ENCODE data around the gene TRMT2A.
A peak's percentile ranks its signal among the peaks of the same experiment; 100 is the strongest.

The TRMT2A gene

DNA sequence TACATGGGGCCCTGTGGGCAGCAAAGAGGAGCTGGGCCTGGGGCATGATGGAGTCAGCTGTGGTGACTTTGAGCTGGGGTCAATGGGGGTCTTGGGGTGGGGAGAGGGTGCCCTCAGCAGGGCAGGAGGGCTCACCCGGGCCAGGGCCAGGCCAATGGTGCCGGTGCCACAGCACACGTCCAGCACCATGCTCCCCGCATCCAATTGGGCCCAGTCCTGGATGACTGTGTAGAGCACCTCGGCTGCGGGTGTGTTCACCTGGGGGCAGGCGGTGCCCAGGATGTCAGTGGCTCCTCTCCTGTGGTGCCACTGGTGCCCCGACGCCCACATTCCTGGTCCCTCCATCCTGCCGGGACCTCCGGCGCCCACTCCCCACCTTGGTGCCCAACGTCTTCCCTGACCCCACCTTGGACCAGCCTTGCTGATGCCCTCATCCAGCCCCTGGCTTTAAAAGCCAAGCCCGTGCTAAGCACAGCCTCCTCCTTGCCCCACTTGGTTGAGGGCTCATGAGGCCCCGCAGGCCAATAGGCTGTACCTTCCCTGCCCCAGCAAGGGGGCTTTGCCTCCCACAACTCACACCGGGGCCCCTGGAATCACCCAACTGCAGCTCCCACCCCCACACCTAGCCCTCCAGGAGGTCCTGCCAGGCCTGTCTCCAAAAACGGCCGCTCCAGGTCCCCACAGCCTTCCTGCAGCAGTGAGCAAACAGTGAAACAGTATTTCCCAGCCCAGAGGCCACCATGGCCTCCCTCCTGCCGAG lies 3.3 kb downstream of the TRMT2A start:
- no peak for TF ChIP-seq TAF1 (IDR thresholded peaks at IDR 0.05; ENCODE audit: borderline replicate concordance, low read depth, low read length)
- TF ChIP-seq POLR2AphosphoS5 (IDR thresholded peaks at IDR 0.05; ENCODE audit: low read depth, low read length): no peak
- no peak; the same call in 1 of the 2 replicates for TF ChIP-seq POLR2A (IDR thresholded peaks at IDR 0.05; ENCODE audit: low read depth, low read length)
- DNase-seq (ENCODE audit: insufficient read length) (no peak), FAIRE-seq (no peak)

DNA sequence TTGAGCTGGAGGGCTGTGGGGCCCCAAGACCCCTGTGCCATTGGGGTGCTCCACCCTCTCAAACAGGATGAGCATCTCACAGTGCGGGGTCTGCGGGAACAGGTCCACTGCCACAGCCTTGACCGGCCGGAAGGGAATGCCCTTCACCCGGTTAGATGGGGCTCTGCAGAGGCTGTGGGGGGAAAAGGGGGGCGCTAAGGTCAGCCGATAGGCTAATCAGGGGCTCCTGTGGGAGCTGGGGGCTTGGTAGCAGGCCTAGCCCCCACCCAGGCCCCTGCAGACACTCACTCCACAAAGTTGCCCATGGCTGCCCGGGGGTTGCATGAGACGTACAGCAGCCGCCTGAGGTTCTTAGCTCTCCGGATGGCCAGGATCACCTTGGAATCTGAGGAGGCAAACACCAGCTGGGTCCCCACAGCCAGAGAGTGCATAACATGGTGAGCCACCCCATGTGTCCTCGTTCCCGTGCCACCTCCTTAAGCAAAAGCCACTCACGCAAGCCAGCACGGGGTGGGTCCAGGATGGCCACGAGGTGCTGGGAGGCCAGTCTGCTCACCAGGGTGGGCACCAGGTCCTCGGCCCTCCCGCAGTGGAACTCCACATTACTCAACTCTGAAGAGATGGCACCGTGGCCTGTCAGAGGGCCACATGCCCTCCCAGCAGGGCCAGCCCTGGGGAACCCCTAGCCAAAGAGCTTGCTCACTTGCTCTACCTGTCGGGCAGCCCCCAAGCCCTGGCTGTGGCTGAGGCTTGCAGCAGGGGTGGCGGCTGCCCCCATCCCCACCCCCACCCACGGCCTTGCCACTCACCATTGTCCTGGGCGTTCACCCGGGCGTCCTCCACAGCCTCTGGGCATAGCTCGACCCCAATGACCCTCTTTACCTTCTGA lies 4.2 kb downstream of the TRMT2A start:
- TF ChIP-seq POLR2AphosphoS5 (IDR thresholded peaks at IDR 0.05; ENCODE audit: low read depth, low read length) (no peak), POLR2A (IDR thresholded peaks at IDR 0.05; ENCODE audit: low read depth, low read length) (no peak), TAF1 (IDR thresholded peaks at IDR 0.05; ENCODE audit: borderline replicate concordance, low read depth, low read length) (no peak)
- DNase-seq (ENCODE audit: insufficient read length) (no peak), FAIRE-seq (no peak)

DNA sequence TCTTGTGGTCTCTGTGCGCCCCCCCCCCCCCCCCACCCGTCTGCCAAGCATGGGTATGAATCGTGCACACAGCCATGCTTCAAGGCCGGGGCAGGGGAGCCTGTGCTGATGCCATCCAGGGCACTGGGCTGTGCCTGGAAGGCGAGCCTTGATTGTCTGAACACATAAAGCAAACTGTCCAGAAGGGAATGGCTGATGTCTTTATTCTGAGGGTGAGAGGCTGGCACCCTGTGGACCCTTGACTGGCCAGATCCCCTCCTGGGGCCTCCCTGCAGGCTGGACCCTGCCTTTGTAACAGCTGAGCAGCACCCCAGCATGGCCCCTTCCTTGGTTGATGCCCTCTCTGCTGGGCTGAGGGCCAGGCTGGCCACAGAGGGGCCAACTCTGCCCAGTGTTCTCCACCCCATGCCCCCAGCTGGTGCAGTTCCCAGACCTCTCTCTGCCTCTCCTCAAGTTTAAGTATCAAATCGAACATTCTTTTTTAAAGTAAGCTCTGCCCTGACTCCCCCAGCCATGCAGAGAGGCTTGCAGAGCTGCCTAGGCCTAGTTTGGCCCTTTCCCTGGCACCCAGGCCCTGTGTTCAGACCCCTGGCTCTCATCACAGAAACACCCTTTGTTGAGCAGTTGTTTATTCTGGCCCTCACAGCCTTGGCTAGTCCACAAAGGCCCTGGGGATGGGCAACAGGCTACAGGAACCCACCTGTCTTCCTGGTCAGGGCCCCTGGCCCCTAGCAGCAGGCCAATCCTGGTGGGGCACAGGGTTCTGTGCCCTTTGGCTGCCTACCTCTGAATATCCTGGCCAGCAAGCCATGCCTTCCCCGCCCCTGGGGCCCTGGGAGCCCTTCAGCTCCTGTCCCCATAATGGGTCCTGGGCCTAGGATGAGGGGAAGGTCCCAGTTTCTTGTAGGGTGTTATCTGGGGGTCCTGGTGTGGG lies 5.1 kb downstream of the TRMT2A start:
- DNase-seq (ENCODE audit: insufficient read length) (no peak), FAIRE-seq (no peak)
- TF ChIP-seq POLR2A (IDR thresholded peaks at IDR 0.05; ENCODE audit: low read depth, low read length) (peak; percentile 55), TAF1 (IDR thresholded peaks at IDR 0.05; ENCODE audit: borderline replicate concordance, low read depth, low read length) (no peak), POLR2AphosphoS5 (IDR thresholded peaks at IDR 0.05; ENCODE audit: low read depth, low read length) (peak; percentile 23; the same call in 1 of the 2 replicates)

DNA sequence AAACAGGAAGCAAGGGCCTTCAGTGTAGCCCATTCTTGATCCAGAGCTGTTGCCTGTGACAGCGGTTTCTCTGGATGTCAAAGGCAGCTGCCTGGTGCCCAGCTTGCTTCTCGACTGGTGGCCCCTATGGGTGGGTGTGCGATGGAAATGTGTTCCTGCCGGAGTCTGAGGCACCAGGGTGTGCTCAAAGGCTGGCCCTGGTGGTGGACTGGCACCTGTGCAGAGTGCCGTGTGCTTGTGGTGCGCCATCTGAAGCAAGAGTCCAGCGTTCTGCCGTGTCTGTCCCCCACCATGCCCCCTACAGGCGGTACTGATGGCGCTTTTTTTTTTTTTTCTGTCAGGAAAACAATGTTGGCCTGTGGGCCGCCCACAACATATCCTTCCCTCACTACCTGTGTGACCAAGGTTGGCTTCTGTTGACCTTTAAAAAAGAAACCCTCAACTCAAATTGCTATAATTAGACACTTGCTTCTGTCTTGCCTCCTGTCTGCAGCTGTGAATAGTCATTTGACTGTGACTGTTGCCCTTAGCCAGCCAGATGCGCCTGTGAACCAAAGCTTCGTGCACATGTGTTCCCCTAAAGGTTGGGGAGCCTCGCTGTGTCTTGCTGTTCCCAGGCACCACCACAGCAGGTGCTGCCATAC lies 5.9 kb downstream of the TRMT2A start:
- TF ChIP-seq POLR2A (IDR thresholded peaks at IDR 0.05; ENCODE audit: low read depth, low read length) (peak; percentile 49; the same call in 1 of the 2 replicates), POLR2AphosphoS5 (IDR thresholded peaks at IDR 0.05; ENCODE audit: low read depth, low read length) (peak; percentile 88), TAF1 (IDR thresholded peaks at IDR 0.05; ENCODE audit: borderline replicate concordance, low read depth, low read length) (no peak)
- DNase-seq (ENCODE audit: insufficient read length): peak; percentile 58
- FAIRE-seq: no peak

DNA sequence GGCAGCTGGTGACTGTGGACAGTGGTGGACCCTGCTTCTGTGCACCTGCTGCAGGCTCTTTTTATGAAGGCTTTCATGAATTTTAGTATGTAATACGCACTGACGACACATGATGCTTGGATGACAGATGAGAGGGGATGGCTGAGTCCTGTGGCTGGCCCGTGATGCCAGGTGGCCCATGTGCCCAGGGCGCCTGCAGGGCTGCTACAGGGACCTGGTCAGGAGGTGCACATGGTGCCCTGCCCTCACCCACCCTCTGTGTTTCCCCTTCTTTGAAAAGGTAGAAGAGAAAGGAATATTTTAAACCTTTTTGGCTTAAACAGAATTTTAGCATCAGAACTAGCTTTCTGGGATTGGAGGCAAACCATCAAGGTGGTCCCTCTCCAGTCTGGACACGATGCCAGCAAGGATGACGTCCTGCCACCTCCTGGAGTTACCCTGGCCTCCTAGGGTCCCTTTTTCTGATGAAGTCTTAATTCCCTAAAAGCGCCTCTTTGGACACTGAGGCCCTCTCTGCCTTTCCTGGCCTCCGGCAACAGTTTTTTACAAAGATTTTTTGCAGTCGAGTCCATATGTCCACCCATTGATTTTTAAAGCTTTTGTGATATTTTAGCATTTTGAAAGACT lies 6.6 kb downstream of the TRMT2A start:
- FAIRE-seq (no peak), DNase-seq (ENCODE audit: insufficient read length) (no peak)
- TF ChIP-seq POLR2A (IDR thresholded peaks at IDR 0.05; ENCODE audit: low read depth, low read length): no peak; the same call in 1 of the 2 replicates
- no peak for TF ChIP-seq TAF1 (IDR thresholded peaks at IDR 0.05; ENCODE audit: borderline replicate concordance, low read depth, low read length)
- TF ChIP-seq POLR2AphosphoS5 (IDR thresholded peaks at IDR 0.05; ENCODE audit: low read depth, low read length): no peak; the same call in 1 of the 2 replicates

DNA sequence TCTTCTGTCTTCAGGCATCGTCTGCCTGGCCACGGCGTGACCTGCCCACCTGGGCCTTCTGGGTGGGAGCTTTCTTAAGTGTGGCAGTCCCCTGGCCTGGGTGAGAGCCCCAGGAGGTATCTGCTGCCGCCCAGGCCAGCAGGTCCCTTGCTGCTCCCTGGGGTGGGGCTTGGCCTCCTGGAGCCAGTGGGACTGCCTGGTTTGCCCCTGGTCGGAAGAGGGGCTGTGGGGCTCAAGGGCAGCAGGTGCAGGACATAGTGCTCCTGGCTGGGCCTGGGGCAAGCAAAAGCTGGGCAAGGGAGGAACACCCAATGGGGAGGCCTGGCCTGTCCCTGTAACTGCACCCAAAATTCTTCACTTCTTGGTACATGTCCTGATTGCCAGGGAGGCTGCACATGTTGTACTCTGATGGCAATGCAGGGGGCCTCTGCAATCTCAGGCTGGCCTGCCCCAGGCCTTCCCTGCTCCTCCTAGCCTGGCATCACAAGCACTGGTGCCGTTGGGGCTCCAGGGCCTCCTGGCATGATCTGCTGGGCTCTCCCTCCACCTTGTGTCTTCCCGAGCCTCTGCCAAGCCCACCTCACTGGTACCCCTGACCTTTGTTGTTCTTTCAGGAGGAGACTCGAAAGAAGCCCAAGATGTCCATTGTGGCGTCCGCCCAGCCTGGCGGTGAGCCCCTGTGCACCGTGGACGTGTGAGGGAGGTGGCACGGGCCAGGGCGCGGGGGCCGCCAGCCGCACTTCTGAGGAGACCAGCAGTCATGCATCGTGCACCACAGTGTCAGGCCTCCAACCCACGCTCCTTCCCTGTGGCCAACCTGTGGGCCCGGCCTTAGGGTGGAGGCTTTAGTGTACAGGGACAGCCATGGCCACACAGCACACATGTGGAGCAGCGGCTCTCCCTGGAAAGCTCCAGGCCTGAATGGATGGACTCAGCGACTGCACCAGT lies 7.3 kb downstream of the TRMT2A start:
- no peak for DNase-seq (ENCODE audit: insufficient read length)
- TF ChIP-seq POLR2AphosphoS5 (IDR thresholded peaks at IDR 0.05; ENCODE audit: low read depth, low read length): peak; percentile 34
- TF ChIP-seq POLR2A (IDR thresholded peaks at IDR 0.05; ENCODE audit: low read depth, low read length): peak; percentile 37; the same call in 1 of the 2 replicates
- TF ChIP-seq TAF1 (IDR thresholded peaks at IDR 0.05; ENCODE audit: borderline replicate concordance, low read depth, low read length): no peak
- FAIRE-seq: no peak

DNA sequence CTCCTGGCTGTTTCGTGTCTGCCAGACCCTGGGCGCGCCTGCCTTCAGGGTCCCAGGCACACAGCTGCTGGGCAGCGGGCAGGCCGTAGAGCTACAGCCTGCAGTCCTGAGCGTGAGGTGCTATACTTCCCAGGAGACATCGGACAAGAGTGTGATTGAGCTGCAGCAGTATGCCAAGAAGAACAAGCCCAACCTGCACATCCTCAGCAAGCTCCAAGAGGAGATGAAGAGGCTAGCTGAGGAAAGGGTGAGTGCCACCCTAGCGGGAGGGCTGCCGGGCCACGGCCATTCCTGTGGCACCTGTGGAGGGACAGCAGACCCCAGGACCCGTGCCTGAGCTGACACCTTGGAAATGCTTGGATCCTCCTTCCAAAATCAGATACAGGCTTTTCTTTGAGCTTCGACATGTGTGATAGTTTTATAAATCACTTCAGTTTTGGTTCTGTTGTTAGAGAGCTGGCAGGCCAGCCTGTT lies 8.2 kb downstream of the TRMT2A start:
- FAIRE-seq: no peak
- no peak for TF ChIP-seq POLR2AphosphoS5 (IDR thresholded peaks at IDR 0.05; ENCODE audit: low read depth, low read length)
- no peak for TF ChIP-seq POLR2A (IDR thresholded peaks at IDR 0.05; ENCODE audit: low read depth, low read length)
- no peak for TF ChIP-seq TAF1 (IDR thresholded peaks at IDR 0.05; ENCODE audit: borderline replicate concordance, low read depth, low read length)
- DNase-seq (ENCODE audit: insufficient read length): no peak

DNA sequence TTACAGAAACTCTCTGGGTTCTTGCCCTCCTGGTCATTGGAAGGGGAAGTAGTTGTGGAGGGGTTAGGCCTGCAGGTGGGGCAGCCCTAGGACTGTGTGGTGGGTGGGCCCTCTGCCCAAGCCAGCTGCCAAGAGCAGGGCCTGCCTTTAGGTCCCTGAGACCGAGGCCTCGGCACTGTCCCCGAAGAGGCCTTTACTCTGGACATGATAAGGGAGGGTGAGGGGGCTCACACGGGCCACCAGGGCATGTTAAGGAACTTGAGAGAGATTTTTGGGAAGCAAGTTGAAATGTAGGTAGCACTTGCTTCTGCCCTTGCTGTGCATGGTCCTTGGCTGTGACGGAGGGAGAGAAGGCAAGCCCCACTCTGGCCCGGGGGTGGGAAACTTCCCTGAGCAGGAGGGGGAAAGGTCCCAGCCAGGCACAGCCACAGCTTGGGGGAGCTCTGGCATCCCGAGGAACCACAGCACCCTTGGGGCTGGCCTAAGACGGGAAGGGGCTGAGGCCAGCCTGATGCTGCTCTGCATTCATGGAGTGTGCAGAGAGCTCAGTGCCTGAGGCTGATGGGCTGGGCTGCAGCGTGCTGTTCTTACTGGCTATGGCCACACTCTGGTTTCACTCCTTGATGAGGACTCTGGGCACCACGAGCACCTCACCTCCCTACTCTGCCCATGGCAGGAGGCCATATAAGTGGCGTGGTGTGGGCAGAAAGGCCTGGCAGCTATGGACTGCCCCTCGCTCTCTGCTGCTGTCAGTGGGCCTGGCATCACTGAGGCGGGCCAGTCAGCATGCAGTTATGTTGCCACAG lies 8.9 kb downstream of the TRMT2A start:
- TF ChIP-seq POLR2A (IDR thresholded peaks at IDR 0.05; ENCODE audit: low read depth, low read length) (no peak), POLR2AphosphoS5 (IDR thresholded peaks at IDR 0.05; ENCODE audit: low read depth, low read length) (peak; percentile 38; the same call in 1 of the 2 replicates), TAF1 (IDR thresholded peaks at IDR 0.05; ENCODE audit: borderline replicate concordance, low read depth, low read length) (no peak)
- FAIRE-seq (no peak), DNase-seq (ENCODE audit: insufficient read length) (no peak)

All from GM12892 (cell line).